Measurements from ENCODE around the gene SEMA6A.

DNA sequence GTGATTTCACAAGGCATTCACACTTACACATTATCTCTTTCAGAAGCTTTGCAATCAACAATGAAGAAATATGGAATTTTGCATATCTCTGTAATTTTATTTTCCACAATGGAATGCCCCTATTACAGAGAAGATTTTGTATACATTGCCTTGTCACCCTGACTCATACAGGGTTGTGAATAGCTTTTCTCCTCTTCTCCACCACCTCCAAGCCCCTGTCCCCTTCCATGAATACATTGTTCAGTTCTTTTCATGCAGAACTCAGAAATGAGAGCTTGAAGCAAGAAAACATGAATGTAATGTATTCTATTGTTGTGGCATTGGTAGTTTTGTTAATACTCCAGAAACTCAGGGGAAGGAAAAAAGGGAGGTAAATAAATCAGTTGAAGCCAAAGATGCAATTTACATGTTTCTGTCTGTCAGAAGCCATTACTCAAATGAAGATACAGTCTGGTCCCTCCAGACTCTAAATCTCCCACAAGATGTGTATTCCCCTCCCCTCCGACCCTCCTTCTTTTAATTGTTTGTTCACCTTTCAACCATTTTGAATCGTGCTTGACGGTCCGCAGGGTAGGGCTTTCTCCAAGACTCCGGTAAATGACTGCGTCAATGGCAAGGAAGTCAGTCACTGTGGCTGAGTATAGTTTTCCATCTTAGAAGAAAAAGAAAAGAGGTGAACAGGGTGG, 86.1 kb downstream of the SEMA6A start:
- TF ChIP-seq ZFP3 (CRISPR knock-in tag; IDR thresholded peaks at IDR 0.05) (no peak), TCF4 (CRISPR knock-in tag; IDR thresholded peaks at IDR 0.05; ENCODE audit: borderline replicate concordance) (no peak), GLIS3 (CRISPR knock-in tag; IDR thresholded peaks at IDR 0.05) (no peak), PPARA (CRISPR knock-in tag; IDR thresholded peaks at IDR 0.05; ENCODE audit: borderline replicate concordance) (no peak), ESRRG (CRISPR knock-in tag; IDR thresholded peaks at IDR 0.05) (no peak), RARB (CRISPR knock-in tag; IDR thresholded peaks at IDR 0.05) (no peak), ARNTL (CRISPR knock-in tag; IDR thresholded peaks at IDR 0.05; ENCODE audit: borderline replicate concordance, low read depth) (no peak), ISL1 (CRISPR knock-in tag; IDR thresholded peaks at IDR 0.05) (no peak), ZFP30 (CRISPR knock-in tag; IDR thresholded peaks at IDR 0.05) (no peak), ZNF8 (CRISPR knock-in tag; IDR thresholded peaks at IDR 0.05) (no peak)
- TF ChIP-seq, protein P1, sequence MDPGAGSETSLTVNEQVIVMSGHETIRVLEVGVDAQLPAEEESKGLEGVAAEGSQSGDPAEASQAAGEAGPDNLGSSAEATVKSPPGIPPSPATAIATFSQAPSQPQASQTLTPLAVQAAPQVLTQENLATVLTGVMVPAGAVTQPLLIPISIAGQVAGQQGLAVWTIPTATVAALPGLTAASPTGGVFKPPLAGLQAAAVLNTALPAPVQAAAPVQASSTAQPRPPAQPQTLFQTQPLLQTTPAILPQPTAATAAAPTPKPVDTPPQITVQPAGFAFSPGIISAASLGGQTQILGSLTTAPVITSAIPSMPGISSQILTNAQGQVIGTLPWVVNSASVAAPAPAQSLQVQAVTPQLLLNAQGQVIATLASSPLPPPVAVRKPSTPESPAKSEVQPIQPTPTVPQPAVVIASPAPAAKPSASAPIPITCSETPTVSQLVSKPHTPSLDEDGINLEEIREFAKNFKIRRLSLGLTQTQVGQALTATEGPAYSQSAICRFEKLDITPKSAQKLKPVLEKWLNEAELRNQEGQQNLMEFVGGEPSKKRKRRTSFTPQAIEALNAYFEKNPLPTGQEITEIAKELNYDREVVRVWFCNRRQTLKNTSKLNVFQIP (CRISPR knock-in tag; IDR thresholded peaks at IDR 0.05; ENCODE audit: borderline replicate concordance, low read depth): no peak
